ENCODE results near the gene ACSL3. TPM values are rescaled to one million over a fixed set of nuclear protein-coding genes. Genes with fewer than 3 reads are reported as not detected.
"Not testable (repeated sequence)": the region's sequence is repeated elsewhere in the genome, so short reads cannot be mapped to it uniquely, and the experiment has no call there.

The ACSL3 gene
- total and polyA plus RNA-seq, 2 donors (not counting 3 experiments of a cell fraction or from before 2014, with no cell fraction given), result 58.7 to 139 TPM

- POLR2A ChIA-PET, result no interaction called here
- H3K27me3 ChIP-seq (ENCODE audit: control insufficient read depth in 2 of 2, insufficient read depth in 2 of 2, low read length in 2 of 2), result no peaks in the 10 kb centered on the region
- intact Hi-C loops (cut with micrococcal nuclease) (no loop called here), dilution Hi-C loops (cut with MboI; ENCODE audit: extremely low pct_ligation_motif_present, low sequenced_read_pairs) (no loop called here)
- H3K4me2 ChIP-seq (ENCODE audit: insufficient read depth, low read length), result no peak overlapping the region
- peaks cover 5% of the 10 kb centered on the region for H4K20me1 ChIP-seq (replicated peaks; ENCODE audit: control insufficient read depth, extremely low read depth, insufficient read depth, low read length)
- H3K36me3 ChIP-seq (ENCODE audit: control insufficient read depth in 2 of 2, extremely low read depth in 1 of 2, insufficient read depth in 2 of 2, low read length in 2 of 2), result peaks cover 1 to 13% of the 10 kb centered on the region in 2 experiments
- CTCF ChIA-PET, result interaction anchor here (0.8 to 1.6 kb wide), 5 partner anchors 9 to 222 kb away, joined by 3 to 7 read pairs (median 4); no protein-coding TSS in a partner anchor
- H3K27ac ChIP-seq (ENCODE audit: insufficient read depth, low read depth, low read length), result no peak overlapping the region
- peaks cover 53% of the 10 kb centered on the region for H3K79me2 ChIP-seq (ENCODE audit: control insufficient read depth, insufficient read depth, low read length)
- no peak overlapping the region for H3K4me3 ChIP-seq (replicated peaks in 1 of 3; ENCODE audit: insufficient read depth in 1 of 3, low read depth in 1 of 3, low read length in 3 of 3)
- H3K4me1 ChIP-seq (ENCODE audit: control insufficient read depth, extremely low read depth, insufficient read depth, low read length), result peaks cover 15% of the 10 kb centered on the region
- no TSS peak for BruUV-seq (replicated peaks)
- H3K9me1 ChIP-seq (replicated peaks; ENCODE audit: control insufficient read depth, extremely low read depth, insufficient read depth, low read length), result no peaks in the 10 kb centered on the region
- H2AFZ ChIP-seq (ENCODE audit: low read depth, low read length), result no peak overlapping the region
- H3K9me3 ChIP-seq (replicated peaks; ENCODE audit: control insufficient read depth, insufficient read depth, low read length), result no peaks in the 10 kb centered on the region
- no peak overlapping the region for H3K9ac ChIP-seq (replicated peaks; ENCODE audit: extremely low read depth, insufficient read depth, low read length)
- DNase-seq (ENCODE audit: low read depth, low spot score), result no peak
- no peak for TF ChIP-seq EZH2 (IDR thresholded peaks at IDR 0.05; ENCODE audit: borderline replicate concordance, low read depth, low read length, severe bottlenecking)
- no peak for TF ChIP-seq MYC (IDR thresholded peaks at IDR 0.05; ENCODE audit: low read depth, low read length)
- TF ChIP-seq, protein P1, sequence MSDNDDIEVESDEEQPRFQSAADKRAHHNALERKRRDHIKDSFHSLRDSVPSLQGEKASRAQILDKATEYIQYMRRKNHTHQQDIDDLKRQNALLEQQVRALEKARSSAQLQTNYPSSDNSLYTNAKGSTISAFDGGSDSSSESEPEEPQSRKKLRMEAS (IDR thresholded peaks at IDR 0.05; ENCODE audit: insufficient read depth, insufficient read length), result no peak
- FAIRE-seq, result no peak
These were observed 55.7 kb downstream of the ACSL3 start for GRCh38 chr2:222916229-222917197.

DNA sequence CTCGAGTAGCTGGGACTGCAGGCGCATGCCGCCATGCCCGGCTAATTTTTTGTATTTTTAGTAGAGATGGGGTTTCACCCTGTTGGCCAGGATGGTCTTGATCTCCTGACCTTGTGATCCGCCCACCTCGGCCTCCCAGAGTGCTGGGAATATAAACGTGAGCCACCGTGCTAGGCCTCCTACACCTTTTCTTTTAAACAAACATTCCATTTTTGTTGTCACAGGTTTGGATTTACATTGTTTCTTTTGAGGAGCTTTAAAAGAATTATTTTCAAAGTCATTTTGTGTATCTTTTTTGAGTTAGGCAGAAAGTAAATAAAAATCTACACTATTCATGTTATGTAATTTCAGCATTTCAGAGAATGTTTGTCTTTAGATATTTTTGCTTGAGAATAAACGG lies 56.4 kb downstream of the ACSL3 start:
- dilution Hi-C loops (cut with MboI; ENCODE audit: extremely low pct_ligation_motif_present, low sequenced_read_pairs); H3K27ac ChIP-seq (ENCODE audit: insufficient read depth, low read depth, low read length); H3K4me2 ChIP-seq (ENCODE audit: insufficient read depth, low read length); intact Hi-C loops (cut with micrococcal nuclease); BruUV-seq (replicated peaks); FAIRE-seq; H3K9me1 ChIP-seq (replicated peaks; ENCODE audit: control insufficient read depth, extremely low read depth, insufficient read depth, low read length); H2AFZ ChIP-seq (ENCODE audit: low read depth, low read length); H3K27me3 ChIP-seq (ENCODE audit: control insufficient read depth in 2 of 2, insufficient read depth in 2 of 2, low read length in 2 of 2); POLR2A ChIA-PET; H3K4me3 ChIP-seq (replicated peaks in 1 of 3; ENCODE audit: insufficient read depth in 1 of 3, low read depth in 1 of 3, low read length in 3 of 3); DNase-seq (ENCODE audit: low read depth, low spot score); H4K20me1 ChIP-seq (replicated peaks; ENCODE audit: control insufficient read depth, extremely low read depth, insufficient read depth, low read length); H3K9me3 ChIP-seq (replicated peaks; ENCODE audit: control insufficient read depth, insufficient read depth, low read length); H3K9ac ChIP-seq (replicated peaks; ENCODE audit: extremely low read depth, insufficient read depth, low read length): not testable (repeated sequence)
- peaks cover 51% of the 10 kb centered on the region for H3K79me2 ChIP-seq (ENCODE audit: control insufficient read depth, insufficient read depth, low read length)
- H3K4me1 ChIP-seq (ENCODE audit: control insufficient read depth, extremely low read depth, insufficient read depth, low read length), result peaks cover 15% of the 10 kb centered on the region
- CTCF ChIA-PET, result interaction anchor here (1.0 to 1.6 kb wide), 2 partner anchors 14 to 22 kb away, joined by 4 to 7 read pairs; no protein-coding TSS in a partner anchor
- H3K36me3 ChIP-seq (ENCODE audit: control insufficient read depth in 2 of 2, extremely low read depth in 1 of 2, insufficient read depth in 2 of 2, low read length in 2 of 2), result peaks cover 0 to 17% of the 10 kb centered on the region in 2 experiments

Measured in endothelial cell of umbilical vein (primary cell).